KOPT-K1 (cell line): ENCODE results near the gene LBH.

Source experiments
- H3K27ac ChIP-seq: fragments of 200-600 bp; sonication (generic); 2 replicates; pipeline ENCODE4 v1.5.1; 2016; ENCODE audit warnings: antibody characterized with exemption, mild to moderate bottlenecking, low read depth, low read length; ENCODE audit not compliant: poor library complexity, severe bottlenecking
- H3K36me3 ChIP-seq: fragments of 200-600 bp; sonication (generic); 2 replicates; pipeline ENCODE4 v1.5.1; 2017; ENCODE audit warnings: antibody characterized with exemption, mild to moderate bottlenecking, low read length, moderate library complexity; ENCODE audit not compliant: insufficient read depth
- H3K9me3 ChIP-seq: fragments of 200-600 bp; sonication (generic); 2 replicates; pipeline ENCODE4 v1.5.1; 2017; ENCODE audit warnings: antibody characterized with exemption, low read length, mild to moderate bottlenecking; ENCODE audit not compliant: insufficient read depth, poor library complexity, severe bottlenecking

The LBH gene

DNA sequence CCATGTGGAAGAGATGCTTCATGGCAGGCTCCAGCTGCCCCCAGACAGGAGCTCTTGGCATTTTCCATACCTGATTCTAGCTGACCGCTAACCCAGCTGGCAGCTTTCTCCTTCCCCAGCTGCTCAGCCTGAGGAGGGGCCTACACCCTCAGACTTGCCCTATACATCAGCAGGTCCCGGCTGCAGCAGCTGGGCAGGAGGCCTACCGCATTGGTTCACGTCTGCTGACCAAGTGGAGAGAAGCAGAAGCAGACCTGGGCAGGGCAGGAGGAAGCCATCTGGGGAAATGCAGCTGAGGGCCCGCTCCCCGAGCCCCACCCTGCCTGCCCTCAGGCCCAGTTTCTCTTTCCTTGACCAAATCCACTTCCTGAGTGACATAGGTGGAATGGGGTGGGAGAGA lies 50.7 kb downstream of the LBH start:
- H3K9me3 ChIP-seq = no peaks in the 10 kb centered on the region
- H3K27ac ChIP-seq = no peak overlapping the region
- no peaks in the 10 kb centered on the region for H3K36me3 ChIP-seq

DNA sequence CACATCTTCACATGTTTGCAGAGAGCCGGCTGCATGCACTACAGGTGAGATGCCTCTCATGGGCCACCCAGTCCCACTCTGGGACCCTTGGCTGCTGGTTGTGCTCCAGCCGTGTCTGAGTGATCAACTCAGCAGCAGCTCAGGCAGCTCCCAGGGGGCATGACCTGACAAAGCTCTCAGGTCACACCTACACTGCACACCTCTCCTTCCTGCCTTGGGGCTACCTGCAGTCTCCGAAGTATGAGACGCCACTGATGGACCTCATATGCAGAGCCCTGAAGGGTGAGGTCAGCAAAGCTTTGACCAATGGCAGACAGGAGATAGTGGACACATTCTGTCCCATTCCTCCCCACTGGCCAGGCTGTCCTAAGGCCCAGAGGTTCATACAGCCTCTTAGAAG lies 51.4 kb downstream of the LBH start:
- H3K9me3 ChIP-seq = no peaks in the 10 kb centered on the region
- H3K36me3 ChIP-seq = no peaks in the 10 kb centered on the region
- H3K27ac ChIP-seq = no peak overlapping the region

DNA sequence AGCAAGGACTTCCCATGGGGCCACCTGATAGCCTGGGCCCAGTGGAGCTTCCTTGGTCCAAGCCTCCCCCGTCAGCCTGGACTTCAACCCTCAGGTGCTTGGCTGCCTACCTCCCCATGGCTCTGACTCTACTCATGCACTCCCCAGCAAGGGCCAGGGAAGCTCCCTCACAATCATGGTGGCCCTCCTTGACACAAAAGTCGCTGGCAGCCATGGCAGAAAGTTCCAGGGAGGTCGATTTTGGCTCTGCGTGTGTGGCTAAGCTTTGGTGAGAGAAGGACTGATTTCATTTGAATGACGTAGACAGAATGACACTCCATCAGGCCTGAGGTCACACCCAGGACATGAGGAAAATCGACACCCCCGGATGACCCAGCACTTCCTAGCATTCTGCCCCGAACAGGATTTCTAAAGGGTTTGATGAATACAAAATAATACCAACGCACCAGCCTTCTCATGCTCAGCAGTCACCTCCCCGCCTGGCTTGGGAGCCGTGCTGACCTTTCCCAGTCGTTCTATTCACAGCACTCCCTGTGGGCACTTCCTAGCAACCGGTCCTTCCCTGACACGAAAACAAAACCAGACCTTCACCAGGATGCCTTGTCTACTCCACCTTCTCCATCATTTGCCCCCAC lies 52.7 kb downstream of the LBH start:
- Histone ChIP-seq H3K27ac (no peak overlapping the region), H3K9me3 (no peaks in the 10 kb centered on the region), H3K36me3 (no peaks in the 10 kb centered on the region)

DNA sequence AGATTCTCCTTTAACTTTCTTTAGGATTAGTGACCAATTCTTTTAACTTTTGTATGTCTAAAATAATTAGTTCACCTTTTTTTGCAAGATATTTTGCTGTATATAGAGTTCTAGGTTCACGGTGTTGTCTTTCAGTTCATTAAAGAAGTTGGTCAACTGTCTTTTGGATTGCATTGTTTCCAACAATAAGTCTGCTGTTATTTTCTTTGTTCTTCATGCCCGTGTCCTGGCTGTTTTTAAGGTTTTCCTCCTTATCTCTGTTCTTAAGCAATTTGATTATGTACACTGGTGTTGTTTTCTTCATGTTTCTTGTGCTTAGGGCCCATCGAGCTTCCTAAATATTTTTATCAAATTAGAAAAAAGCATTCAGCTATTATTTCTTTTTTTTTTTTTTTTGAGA lies 54.4 kb downstream of the LBH start:
- Histone ChIP-seq H3K27ac (no peak overlapping the region), H3K36me3 (no peaks in the 10 kb centered on the region), H3K9me3 (no peaks in the 10 kb centered on the region)

DNA sequence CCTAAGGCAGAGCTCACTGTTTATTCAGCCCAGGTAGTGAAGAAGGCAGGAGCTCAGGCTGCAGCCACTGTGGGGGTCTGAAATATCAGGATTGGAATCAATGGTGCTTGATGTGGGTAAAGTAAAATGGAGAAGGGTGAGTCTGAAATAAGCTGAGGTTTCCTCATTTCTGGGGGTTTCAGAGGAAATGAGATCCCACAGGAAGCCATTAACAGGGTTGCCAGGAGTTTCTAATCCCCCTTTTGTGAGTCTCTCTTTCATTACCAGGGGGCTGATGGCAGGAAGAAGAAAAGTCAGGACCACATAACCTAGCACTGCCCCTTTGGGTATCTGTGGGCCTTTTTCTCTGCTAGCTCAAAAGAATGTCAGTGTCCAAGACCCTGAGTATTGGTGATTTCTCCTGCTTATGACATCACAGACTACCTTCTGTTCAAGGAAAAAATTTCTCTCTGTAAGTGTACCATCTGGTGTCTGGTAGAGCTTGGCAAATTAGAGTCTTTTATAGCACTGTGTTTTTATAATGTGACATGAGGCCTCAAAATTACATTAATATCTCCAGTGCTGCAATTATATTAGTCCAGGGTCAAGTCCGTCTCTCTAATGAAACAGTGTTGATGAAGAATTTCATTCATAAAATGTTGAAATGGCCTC lies 56.0 kb downstream of the LBH start:
- no peak overlapping the region for H3K27ac ChIP-seq
- no peaks in the 10 kb centered on the region for H3K9me3 ChIP-seq

DNA sequence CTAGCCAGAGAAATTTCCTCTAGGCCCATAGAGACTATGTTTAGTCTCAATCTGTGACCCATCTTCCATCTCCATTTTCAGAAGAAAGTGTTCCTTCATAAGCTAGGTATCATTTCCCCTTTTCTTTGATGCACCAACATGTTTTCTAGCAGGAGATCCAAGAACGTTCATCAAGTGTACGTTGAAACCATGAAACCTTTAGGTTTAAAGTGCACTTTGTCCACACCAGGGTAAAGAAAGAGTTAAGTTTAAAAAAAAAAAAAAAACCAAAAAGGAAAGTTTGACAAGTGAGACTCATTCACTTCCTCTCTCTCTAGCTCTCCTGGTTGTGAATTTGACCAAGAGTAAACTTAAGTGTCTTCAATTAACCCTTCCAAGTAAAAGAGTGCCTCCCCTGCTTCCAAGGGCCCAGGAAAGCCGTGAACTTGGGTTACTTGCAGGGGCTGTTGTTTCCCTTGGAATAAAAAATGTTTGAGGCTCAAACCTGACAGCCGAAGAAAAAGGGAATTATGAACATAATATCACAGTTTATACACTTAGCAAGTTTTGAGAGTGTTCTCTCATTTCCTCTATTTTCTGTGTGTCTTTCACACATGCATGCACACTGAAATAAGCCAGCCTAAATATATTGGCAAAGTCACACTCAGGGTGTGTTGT lies 56.7 kb downstream of the LBH start:
- H3K36me3 ChIP-seq = no peaks in the 10 kb centered on the region
- no peaks in the 10 kb centered on the region for H3K9me3 ChIP-seq
- no peak overlapping the region for H3K27ac ChIP-seq

More for the DNA sequence above, 56.0 kb downstream of the LBH start:
- H3K36me3 ChIP-seq = no peaks in the 10 kb centered on the region

DNA sequence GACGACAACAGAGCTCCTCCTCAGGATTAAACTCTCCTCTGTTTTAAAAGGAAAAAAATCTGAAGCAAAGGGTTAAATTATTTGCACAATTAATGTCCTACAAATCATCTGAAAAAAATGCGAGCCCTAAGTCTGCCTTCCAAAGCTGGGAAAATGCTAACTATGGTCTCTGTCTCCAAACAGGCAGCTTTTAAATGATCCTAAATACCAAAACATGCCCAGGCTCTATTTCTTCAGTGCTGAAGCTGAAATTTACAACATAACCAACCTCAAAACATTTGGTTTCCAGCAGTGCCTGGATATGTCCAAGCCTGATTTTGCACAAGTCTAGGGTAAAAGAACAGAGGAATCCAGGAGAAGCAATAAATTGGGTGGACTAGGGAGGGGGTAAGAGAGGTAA lies 57.2 kb downstream of the LBH start:
- no peaks in the 10 kb centered on the region for H3K9me3 ChIP-seq
- no peaks in the 10 kb centered on the region for H3K36me3 ChIP-seq
- no peak overlapping the region for H3K27ac ChIP-seq

DNA sequence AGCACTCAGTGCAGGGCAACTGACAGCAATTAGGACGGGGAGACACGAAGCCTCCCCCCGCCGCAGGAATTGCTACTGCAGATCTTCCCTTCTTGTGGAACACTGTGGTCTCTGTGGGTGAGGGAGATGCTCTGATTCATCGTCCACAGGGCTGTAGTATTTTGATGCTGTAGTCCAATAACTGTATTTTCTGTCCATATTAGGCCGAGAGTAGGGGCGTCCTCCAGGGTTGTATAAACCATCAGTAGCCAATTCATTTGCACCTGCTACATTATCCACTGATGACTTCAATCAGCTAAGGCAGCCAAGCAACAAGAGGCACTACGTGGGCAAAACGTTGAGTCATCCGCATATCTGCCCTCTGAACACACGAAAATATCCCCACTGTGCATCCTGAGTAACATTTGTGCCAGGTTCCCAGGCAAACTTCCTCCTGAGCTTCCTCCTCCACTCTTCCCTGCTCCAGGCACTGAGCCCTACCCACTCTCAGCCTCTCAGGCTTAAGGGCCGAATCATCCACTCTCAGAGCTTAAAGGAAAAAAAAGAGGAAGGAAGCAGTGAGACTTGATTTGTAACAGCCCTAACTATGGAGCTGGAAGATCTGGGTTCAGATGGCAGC lies 62.1 kb downstream of the LBH start:
- H3K27ac ChIP-seq = no peak overlapping the region

DNA sequence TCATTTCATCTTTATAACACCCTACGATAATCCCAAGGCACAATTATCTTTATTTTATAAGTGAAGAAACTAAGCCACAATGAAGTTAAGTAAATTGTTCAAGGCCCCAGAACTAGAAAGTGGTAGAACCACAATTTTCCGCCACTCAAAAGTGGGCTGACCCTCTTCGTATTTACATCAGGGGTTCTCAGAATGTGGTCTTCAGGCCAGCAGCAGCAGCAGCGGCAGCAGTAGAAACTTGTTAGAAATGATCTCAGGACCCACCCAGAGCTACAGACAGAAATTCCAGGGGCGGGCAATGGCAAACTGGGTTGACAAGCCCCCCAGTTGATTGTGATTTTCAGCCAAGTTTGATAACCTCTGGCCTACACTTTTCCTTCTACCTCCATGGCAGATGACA lies 62.8 kb downstream of the LBH start:
- Histone ChIP-seq H3K27ac (no peak overlapping the region), H3K36me3 (no peaks in the 10 kb centered on the region), H3K9me3 (no peaks in the 10 kb centered on the region)

More for the DNA sequence above, 62.1 kb downstream of the LBH start:
- no peaks in the 10 kb centered on the region for H3K9me3 ChIP-seq
- no peaks in the 10 kb centered on the region for H3K36me3 ChIP-seq

DNA sequence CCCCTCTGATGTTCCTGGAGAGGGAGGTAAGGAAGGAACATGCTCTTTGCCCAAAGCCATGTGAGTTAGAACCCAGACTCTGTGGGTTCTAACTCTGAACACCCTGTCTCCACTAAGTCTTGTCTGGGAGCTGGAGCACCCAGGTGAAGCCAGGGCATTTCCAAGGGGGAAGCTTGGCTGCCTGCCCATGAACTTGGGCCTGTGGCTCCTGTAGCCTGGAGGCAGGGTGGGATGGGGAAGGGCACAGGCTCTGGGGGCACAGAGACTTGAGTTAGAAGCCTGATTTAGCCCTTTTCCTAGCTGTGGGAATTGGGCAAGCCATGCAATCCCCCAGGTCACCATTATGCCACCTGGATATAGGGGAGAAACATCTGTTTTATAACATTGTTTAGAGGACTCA lies 65.2 kb downstream of the LBH start:
- Histone ChIP-seq H3K9me3 (no peaks in the 10 kb centered on the region), H3K27ac (no peak overlapping the region), H3K36me3 (no peaks in the 10 kb centered on the region)

DNA sequence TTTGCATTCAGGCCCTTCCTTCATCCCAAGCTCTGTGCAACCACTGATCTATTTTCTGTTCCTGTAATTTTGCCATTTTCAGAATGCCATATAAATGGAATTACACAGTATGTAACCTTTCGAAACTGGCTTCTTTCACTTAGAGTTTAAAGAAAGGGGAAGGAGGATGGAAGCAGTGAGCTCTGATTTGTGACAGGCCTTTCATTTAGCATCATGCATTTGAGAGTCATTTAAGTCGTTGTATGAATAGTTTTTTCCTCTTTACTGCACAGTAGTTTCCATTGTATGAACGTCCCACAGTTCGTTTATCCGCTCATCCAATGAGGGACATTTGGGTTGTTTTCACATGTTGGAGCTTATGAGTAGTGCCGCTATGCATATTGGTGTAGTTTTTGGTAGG lies 67.0 kb downstream of the LBH start:
- no peaks in the 10 kb centered on the region for H3K9me3 ChIP-seq
- H3K36me3 ChIP-seq = no peaks in the 10 kb centered on the region
- no peak overlapping the region for H3K27ac ChIP-seq

DNA sequence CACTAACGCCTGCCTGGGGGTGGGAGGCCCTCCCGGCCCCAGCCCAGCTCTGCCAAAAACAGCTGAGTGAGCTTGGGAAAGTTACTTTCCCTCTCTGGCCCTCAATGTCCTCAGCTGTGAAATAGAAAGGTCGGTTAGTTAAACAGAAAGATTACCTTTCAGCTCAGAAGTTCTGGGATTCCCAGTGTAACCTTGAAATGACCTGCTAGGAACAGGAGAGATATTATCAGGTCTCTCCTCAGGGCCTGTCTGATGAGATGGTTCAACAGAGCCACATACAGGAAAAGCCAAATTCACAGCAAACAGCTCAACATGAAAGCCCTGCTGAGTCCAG lies 68.8 kb downstream of the LBH start:
- Histone ChIP-seq H3K9me3 (no peaks in the 10 kb centered on the region), H3K36me3 (no peaks in the 10 kb centered on the region), H3K27ac (no peak overlapping the region)

DNA sequence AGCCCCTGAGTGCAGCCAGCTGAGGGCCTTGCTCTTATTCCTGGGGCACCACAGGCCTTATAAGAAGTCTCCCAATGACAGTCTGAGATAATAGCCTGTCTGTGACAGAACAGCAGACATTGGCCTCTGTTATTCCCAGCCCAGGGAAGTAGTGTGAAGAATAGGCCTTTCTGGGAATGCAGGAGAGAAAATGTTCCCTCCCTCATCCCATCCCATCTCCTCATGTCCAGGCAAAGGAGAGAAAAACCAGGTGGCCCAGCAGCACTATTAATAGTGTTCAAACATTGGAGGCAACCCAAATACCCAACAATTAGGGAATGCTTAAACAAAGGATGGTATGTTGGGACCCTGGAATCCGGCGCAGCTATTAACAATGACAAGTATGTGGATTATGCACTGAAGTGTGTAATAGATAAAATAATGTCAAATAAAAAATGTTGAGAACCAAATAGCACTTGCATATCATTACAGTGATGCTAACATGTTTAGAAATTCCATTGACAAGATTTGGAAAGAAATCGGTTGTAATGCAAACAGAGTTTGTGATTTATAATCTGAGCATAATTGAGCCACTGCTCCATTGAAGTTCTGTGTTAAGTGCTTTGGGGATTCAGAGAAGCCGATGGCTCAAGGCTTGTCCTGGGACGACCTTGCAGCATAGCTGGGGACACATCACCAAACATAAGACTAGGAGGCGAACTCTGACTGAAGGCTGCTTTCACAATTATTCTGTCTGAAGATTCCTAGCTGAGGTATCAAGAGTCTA lies 69.3 kb downstream of the LBH start:
- H3K36me3 ChIP-seq = no peaks in the 10 kb centered on the region
- no peaks in the 10 kb centered on the region for H3K9me3 ChIP-seq
- H3K27ac ChIP-seq = no peak overlapping the region

DNA sequence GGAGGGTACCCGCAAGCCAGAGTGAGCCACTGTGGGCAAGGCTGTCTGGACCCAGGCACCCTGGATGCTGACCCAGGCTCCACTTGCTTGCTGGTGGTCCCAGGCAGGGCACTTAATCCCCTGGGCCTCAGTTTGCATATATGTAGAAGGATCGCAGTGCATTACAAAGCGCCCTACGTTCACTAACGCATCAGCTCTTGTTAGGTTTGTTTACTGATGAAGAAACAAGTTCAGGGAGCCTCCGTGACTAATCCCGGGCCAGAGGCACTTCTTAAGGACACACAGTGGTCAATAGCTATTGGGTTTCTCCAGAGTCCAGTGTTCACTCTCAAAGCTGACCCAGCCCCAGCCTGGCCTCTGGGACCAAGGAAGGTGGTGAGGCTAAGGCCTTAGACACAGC lies 70.2 kb downstream of the LBH start:
- Histone ChIP-seq H3K36me3 (no peaks in the 10 kb centered on the region), H3K9me3 (no peaks in the 10 kb centered on the region), H3K27ac (no peak overlapping the region)

DNA sequence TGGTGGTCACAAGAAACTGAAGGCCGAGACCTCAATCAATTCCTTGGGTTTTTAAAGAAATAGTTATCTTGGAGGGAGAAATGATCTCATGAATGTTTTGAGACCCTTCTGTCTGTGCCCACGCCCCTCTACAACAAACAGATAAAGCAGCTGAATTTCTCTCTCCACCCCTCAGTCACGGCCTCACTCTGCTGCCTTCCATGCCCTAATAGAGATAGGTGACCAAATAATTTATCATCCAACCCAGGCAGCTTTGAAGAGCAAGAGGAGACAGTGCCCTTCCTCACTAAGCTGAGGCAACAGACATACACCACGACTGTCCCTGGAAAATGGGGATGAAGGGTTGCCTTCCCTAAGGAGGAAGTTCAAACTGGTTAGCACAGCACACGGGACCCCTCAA lies 71.2 kb downstream of the LBH start:
- Histone ChIP-seq H3K27ac (no peak overlapping the region), H3K9me3 (no peaks in the 10 kb centered on the region), H3K36me3 (no peaks in the 10 kb centered on the region)
